Esophagus mucosa (tissue), 1 donor: ENCODE results near the gene CERS4. TPM values are rescaled to one million over a fixed set of nuclear protein-coding genes. Genes with fewer than 3 reads are reported as not detected.
"Not testable (repeated sequence)": the region's sequence is repeated elsewhere in the genome, so short reads cannot be mapped to it uniquely, and the experiment has no call there.

Experiments used
- ATAC-seq: fragments of 200-7000 bp; cut with Tn5 transposase; one replicate; pipeline ENCODE4 v1.9.1; 2020
- total RNA-seq: library from RNA; stranded (reverse); gene quantifications from one replicate; pipeline ENCODE4 v1.2.4, GENCODE V29; 2023
- donor health status: DM: yes; HTN: yes; CAD: no.

CERS4 gene, protein sequence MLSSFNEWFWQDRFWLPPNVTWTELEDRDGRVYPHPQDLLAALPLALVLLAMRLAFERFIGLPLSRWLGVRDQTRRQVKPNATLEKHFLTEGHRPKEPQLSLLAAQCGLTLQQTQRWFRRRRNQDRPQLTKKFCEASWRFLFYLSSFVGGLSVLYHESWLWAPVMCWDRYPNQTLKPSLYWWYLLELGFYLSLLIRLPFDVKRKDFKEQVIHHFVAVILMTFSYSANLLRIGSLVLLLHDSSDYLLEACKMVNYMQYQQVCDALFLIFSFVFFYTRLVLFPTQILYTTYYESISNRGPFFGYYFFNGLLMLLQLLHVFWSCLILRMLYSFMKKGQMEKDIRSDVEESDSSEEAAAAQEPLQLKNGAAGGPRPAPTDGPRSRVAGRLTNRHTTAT
- 84.8 TPM for total RNA-seq

DNA sequence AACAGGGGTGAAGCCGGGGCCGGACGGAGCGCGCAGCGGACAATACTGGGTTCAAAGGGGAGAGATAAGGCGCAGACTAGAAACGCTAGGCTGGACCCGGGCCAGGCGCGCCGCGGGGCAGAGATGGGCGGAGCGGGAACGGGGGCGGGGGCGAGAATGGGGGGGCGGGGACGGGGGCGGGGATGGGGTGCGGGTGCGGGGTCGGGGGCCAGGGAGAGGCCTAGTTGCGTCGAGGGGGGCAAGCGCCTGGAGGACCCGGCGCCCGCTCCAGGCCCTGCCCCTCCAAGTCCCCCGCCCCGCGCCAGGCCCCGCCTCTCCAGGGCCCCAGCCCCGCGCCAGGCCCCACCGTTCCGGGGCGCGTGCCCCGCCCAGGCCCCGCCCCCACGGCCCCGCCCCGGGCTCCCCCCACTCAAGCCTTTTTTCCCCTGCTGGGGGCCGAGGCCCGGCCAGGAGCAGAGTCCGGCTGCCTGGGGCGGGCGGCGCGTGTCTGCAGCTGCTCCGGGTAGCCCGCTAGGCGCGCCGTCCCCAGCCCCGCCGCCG is at the start of gene CERS4:
TSS of gene CERS4 (plus strand) at position 449 of the 540 bp plus-strand sequence. CDS start 41,707 bp downstream, outside the sequence.
- ATAC-seq: peak; percentile 83

- peak; percentile 61 for ATAC-seq
Measured at GRCh38 chr19:8161135-8161646, 48.0 kb upstream of the CERS4 start.

GRCh38 chr19:8163759-8164158 is 45.4 kb upstream of the CERS4 start:
- ATAC-seq: no peak

DNA sequence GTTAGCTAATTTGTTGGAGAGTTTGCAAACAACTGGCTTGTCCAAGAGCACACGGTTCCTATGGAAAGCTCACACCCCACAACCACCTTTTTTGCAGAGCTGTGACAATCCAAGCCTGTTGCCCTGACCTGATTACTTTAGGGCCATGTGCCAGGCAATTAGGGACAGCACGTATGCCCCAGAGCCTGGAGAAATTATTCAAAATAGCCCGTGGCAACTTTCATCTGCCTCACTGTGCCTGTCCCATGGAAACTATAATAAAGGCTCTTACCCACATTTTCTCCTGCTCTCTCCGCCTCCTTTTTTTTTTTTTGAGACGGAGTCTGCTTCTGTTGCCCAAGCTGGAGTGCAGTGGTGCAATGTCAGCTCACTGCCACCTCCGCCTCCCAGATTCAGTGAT is 41.2 kb upstream of the CERS4 start:
- ATAC-seq: no peak

DNA sequence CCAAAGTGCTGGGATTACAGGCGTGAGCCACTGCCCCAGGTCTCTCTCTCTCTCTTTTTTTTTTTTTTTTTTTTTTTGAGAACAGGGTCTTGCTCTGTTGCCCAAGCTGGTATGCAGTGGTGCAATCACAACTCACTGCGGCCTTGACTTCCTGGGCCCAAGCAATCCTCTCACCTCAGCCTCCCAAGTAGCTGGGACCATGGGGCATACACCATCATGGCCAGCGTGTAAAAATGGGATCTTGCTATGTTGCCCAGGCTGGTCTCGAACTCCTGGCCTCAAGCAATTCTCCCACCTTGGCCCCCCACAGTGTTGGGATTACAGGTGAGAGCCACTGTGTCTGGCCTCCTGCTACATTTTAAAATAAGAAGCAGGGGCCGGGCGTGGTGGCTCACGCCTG is 40.6 kb upstream of the CERS4 start:
- no peak for ATAC-seq

DNA sequence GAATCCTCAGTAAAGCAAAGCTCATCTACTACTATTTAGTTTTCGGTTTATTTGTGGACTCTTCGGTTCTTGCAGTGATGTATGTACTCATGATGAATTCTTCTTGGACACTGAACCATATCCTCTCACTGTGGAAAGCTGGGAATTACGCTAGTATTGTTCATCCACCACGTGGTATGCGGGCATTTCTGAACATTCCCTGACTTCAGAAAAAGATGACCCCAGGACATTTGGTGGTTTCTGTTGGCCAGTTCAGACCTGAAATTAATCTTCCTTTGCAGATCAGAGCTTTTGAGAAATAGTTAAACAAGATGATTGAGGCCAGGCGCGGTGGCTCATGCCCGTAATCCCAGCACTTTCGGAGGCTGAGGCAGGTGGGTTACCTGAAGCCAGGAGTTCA is 34.5 kb upstream of the CERS4 start:
- ATAC-seq: peak; percentile 50

GRCh38 chr19:8180018-8180417 is 29.2 kb upstream of the CERS4 start:
- no peak for ATAC-seq

DNA sequence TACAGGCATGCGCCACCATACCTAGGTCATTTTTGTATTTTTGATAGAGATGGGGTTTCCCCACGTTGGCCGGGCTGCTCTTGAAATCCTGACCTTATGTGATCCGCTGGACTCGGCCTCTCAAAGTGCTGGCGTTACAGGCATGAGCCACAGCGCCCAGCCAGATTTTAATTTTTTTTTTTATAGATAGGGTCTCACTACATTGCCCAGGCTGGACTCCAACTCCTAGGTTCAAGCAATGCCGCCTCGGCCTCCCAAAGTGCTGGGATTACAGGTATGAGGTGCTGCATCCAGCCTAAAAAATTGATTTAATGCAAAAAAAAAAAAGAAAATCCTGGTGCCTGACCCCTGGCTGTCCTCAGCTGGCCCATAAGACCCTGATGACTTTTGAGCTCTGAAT is 24.9 kb upstream of the CERS4 start:
- no peak for ATAC-seq

DNA sequence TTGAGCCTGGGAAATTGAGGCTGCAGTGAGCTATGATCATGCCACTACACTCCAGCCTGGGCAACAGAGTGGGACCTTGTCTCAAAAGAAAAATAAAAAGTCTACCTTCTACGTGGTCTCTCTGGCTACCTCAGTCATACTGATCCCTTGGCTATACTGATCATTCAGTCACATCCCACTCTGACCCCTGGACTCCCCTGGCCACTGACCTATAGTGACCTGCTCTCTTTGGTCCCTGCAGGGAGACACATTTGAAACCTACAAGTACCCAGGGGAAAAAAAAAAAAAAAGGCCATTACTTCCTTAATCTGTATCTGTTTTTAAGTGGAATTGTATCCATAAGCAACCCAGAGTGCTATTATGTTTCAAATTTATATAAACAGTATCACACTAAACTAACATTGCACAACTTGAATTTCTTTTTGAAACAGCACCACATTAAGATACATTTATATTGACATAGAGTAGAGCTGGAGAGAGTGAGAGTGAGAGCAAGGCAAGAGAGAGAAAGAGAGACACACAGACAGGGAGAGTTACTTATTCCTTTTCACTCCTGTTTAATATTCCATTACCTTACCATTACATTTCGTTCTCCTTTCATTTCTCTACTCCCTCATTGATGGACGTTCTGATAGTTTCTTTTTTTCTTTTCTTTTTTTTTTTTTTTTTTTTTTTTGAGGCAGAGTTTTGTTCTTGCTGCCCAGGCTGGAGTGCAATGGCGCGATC is 23.7 kb upstream of the CERS4 start:
- ATAC-seq: no peak

DNA sequence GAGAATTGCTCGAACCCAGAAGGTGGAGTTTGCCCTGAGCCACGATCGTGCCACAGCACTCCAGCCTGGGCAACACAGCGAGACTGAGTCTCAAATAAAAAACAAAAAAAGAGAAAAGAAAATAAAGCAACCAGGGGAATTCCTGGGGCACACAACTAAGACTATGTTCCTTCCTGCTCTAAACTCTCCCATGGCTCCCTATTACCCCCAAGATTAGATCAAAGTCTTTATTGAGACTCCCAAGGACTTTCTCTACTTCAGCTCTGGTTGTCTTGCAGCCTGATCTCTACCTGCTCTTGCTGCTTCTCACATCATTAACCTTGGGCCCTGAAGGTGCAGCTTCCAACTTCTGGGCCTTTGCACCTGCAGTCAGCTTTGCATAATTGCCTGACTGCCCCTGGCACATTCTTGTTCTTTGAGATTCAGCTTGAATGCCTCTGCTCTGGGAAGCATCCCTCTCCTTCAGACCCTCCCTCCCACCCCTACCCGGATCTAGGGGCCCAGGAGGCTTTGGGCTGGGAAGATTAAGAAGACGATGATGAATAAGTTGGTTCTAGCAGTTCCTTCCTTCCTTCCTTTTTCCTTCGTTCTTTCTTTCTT is 16.8 kb upstream of the CERS4 start:
- ATAC-seq: no peak

GRCh38 chr19:8194528-8195267 is 14.5 kb upstream of the CERS4 start:
- ATAC-seq: peak; percentile 62

DNA sequence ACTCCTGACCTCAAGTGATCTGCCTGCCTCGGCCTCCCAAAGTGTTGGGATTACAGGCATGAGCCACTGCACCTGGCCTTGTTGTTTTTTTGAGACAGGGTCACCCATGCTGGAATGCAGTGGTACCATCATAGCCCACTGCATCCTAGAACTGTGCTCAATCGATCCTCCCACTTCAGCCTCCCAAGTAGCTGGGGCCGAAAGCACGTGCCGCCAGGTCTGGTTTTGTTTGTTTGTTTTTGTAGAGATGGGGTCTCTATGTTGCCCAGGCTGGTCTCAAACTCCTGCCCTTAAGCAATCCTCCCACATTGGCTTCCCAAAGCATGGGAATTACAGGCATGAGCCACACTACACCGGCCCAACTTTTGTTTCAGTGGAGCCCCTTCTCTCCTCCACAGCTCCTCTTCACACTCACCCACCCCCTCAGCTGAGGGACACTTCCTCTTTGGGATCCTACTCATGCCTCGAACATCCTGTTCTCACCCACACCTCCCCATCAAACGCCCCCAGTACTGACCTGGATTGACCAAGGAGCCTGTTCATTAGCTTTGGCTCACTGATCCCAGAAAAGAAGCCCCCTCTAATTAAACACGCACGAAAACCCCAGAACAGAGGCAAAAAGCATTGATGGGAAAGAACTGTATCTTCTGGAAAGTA is 12.8 kb upstream of the CERS4 start:
- no peak for ATAC-seq

DNA sequence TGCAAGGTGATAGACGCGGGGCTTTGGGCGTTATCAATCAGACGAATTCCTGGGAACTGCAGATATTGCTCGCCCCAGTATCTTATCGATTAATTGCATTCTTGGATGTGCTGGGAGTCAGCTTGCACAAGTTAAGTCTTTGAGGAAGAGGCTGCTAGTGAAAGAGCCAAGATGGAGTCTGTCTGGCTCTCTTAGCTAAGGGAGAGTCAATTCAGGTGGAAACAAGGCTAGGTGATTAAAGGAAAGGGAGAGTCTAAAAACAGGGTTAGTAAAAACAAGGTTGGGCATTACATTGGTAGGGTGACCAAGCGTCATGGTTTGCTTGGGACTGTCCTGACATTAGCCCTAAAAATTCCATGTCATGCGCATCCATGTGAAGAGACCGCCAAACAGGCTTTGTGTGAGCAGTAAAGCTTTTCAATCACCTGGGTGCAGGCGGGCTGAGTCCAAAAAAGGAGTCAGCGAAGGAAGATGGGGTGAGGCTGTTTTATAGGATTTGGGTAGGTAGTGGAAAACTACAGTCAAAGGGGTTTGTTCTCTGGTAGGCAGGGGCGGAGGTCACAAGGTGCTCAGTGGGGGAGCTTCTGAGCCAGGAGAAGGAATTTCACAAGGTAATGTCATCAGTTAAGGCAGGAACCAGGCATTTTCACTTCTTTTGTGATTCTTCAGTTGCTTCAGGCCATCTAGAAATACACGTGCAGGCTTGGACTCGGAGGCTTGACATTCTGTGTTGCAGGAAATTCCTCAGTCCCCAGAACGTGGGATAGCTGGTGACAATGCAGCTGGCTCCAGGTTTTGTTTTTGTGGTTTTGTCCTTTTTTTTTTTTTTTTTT is 5.7 kb upstream of the CERS4 start:
- peak; percentile 47 for ATAC-seq

GRCh38 chr19:8204961-8205360 is 4.2 kb upstream of the CERS4 start:
- no peak for ATAC-seq

GRCh38 chr19:8206147-8207087 is 2.8 kb upstream of the CERS4 start:
- no peak for ATAC-seq

DNA sequence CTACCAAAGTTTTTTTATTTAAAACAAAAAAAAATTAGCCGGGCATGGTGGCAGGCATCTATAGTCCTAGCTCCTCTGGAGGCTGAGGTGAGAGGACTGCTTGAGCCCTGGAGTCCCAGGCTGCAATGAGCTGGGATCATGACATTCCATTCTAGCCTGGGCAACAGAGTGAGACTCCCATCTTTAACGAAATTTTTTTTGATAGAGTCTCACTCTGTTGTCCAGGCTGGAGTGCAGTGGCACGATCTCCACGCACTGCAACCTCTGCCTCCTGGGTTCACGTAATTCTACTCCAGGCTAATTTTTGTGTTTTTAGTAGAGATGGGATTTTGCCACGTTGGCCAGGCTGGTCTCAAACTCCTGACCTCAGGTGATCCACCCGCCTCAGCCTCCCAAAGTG is 1.8 kb upstream of the CERS4 start:
- ATAC-seq: not testable (repeated sequence)

- peak; percentile 67 for ATAC-seq
Measured at GRCh38 chr19:8208119-8208921, 850 bp upstream of the CERS4 start.

- peak; percentile 29 for ATAC-seq
Measured at GRCh38 chr19:8209462-8210378, 550 bp downstream of the CERS4 start.
